Measurements from ENCODE around the gene ATXN2.
"Not testable (repeated sequence)": the region's sequence is repeated elsewhere in the genome, so short reads cannot be mapped to it uniquely, and the experiment has no call there.

Gene ATXN2, protein sequence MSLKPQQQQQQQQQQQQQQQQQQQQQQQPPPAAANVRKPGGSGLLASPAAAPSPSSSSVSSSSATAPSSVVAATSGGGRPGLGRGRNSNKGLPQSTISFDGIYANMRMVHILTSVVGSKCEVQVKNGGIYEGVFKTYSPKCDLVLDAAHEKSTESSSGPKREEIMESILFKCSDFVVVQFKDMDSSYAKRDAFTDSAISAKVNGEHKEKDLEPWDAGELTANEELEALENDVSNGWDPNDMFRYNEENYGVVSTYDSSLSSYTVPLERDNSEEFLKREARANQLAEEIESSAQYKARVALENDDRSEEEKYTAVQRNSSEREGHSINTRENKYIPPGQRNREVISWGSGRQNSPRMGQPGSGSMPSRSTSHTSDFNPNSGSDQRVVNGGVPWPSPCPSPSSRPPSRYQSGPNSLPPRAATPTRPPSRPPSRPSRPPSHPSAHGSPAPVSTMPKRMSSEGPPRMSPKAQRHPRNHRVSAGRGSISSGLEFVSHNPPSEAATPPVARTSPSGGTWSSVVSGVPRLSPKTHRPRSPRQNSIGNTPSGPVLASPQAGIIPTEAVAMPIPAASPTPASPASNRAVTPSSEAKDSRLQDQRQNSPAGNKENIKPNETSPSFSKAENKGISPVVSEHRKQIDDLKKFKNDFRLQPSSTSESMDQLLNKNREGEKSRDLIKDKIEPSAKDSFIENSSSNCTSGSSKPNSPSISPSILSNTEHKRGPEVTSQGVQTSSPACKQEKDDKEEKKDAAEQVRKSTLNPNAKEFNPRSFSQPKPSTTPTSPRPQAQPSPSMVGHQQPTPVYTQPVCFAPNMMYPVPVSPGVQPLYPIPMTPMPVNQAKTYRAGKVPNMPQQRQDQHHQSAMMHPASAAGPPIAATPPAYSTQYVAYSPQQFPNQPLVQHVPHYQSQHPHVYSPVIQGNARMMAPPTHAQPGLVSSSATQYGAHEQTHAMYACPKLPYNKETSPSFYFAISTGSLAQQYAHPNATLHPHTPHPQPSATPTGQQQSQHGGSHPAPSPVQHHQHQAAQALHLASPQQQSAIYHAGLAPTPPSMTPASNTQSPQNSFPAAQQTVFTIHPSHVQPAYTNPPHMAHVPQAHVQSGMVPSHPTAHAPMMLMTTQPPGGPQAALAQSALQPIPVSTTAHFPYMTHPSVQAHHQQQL

DNA sequence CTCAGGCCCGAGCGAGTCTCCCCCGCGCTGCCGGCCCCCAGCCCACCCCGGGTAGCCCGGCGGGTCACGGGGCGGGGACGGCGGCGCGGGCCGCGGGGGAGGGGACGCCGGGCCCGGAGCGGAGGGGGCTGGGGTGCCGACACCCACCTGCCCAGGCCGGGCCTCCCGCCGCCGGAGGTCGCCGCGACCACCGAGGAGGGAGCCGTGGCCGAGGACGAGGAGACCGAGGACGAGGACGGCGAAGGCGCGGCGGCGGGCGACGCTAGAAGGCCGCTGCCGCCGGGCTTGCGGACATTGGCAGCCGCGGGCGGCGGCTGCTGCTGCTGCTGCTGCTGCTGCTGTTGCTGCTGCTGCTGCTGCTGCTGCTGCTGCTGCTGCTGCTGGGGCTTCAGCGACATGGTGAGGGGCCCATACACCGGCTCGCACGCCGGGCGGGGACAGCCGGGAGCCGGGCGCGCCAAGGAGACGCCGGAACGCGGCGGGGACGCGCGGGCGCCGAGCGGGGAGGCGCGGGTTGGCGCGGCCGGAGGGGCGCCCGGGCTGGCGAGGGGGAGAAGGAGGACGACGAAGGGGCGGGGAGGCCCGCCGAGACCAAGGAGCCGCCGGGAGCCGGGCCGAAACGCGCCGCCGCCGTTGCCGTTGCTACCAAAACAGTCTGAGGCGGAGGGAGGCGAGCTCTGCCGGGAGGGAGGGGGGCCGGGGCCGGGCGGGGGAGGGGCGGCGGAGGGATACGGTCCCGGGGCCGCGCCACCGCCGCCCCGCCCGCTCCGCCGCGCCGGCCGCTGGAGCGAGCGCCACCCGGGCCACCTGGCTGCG lies at the start of gene ATXN2:
ATXN2 (minus strand) TSS at position 679 of the 816 bp plus-strand sequence; CDS start at position 398, 281 bp downstream.
- peak; percentile 89 for DNase-seq

DNA sequence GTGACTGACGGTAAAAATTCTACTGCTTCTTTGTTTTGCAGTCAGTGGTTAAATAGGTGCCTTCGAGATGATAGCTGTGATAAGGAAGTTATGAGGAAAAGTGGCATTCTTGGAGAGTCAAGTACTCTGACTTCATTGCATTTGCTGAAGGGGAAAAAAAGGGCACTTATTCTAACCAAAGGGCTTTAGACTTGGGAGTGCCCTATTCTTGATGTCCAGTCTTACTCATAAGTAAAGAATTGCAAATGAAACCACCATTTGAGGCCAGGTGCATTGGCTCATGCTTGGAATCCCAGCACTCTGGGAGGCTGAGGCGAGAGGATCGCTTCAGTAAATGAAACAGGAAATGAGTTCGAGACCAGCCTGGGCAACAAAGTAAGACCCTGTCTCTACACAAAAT lies 46.3 kb upstream of the ATXN2 start:
- DNase-seq, result no peak

DNA sequence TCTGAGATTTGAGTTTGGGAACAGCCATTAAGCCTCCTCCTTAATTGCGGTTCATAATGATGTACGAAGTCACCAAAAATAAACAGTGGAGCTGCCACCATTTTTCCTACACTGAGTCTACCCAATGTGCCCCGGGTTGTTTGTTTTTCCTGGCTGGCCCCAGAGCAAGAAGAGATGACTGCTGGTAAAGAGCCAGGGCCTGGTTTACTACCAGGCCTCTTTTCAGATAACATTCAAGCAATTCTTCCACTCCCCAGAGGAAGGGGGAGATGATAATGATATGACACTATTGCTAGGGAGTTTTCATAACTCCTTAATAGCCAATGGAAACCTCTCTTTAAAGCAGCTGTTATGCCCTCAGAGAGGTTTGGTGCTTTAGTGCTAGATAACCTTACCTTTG lies 44.3 kb upstream of the ATXN2 start:
- DNase-seq, result peak; percentile 19

DNA sequence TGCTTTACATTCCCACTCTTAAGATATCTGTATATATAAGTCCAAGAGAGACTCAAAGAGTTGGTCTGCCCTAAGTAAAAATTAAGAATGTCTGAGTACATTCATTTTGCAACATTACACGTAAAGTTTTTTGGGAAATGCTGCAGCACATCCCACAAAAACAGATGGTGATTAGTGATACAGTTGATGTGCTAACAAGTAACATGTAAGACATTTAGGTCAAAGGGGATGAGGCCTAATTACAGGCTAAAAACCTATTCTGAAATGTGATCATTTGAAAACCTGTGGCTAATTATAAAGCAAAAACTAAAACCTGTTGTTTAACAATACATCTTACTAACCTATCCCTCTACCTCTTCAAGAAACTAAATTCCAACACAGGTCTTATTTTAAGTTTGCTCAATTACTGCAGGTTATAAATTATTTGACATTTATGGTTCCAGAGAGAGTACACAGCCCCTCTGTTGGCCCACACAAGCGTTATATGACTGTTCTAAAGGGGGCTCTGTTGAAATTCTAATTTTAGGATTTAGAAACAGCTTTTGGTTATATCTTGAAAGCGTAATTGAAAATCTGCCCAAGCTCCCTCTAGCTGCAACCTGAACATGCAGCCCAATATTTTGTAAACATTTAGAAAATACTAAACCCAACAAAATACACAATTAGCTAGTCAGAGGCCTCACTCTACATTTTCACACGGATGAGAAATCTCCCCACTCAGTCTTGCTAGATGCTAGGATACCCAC lies 43.7 kb upstream of the ATXN2 start:
- no peak for DNase-seq

DNA sequence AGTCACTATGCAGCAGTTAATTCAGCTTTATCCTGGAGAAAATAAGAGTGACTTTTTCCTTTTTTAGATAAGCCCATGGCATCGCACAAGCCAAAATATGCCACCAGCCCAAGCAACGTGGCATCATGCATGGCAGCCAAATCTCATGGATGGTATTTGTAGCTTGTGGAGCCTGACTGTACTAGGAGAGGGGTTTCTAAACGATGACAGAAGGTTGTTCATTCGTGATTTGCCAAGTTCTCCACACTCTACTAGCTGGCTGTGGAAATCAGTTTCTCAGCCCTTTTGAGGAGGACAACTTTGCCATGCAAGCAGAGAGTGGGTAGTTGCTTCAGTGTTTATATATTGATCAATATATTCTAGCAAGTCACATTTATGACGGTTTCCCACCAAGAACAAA lies 41.4 kb upstream of the ATXN2 start:
- no peak for DNase-seq

DNA sequence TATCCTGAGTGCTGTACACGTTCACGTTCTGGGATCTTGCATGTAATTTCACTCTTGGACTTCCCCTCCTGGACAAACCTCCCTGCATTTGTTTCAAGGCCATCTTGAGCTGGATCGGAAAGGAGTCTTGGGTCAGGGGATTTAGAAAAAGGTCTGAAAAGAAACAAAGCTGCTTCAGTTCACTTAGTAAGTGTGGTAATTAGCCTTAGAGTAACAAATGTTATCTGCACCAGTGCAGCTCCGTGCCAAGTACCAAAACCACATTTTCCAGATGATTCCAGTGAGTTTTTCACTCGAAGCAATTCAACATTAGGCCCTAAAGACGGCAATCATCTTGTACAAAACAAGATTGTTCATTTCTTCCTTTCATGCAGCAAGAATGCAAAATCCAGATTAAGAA lies 39.4 kb upstream of the ATXN2 start:
- DNase-seq, result peak; percentile 25

DNA sequence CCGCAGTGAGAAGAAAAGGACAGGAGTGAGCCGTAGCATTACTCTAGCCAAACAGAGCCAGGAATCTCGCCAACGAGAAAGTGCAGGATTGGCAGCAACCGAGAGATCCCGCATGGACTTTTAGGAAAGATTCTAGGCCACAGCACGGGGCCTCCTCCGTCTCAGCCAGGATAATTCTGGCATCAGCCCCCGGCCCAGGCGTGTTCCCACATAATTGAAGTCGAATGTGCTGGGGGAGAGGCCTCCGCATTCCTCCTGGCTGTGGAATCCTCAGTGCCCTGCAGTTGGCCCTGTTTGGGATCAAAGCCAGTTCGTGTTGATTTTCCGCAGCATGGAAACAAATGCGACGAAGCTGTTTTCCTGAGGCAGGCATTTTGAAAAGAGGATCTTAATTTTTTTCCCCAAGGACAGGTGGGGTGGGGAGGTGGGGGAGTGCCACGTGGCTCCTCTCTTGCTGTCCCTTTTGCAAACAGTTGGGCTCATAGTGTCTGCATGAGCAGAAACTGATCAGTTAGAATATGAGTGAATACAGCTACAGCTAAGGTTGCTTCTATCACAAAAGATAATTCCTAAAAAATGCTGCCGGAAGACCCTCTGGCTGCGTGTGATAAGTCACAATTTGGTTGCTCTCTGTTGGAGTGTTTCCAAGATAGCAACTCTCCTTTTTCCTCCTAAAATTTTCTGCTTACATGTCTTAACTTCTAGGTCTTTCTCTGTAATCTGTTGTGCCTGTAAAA lies 37.3 kb upstream of the ATXN2 start:
- DNase-seq, result peak; percentile 93

DNA sequence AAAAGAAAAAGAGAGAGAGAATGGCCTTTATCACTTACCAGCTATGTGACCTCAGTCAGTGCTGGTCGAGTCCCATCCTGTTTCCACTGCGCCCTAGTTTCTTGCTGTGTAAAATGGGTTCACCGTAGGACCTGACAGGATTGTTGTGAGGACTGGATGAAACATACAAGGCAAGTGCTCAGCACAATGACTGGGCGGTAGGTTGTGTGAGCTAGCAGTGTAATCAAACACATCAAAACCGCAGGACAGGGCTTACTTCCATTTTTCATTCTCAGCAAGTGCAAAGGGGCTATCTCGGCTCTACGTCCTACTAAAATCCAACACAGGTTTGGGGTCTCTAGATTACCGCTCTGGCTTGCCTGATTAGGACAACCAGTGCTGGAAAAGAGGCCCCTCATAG lies 36.4 kb upstream of the ATXN2 start:
- peak; percentile 77 for DNase-seq

DNA sequence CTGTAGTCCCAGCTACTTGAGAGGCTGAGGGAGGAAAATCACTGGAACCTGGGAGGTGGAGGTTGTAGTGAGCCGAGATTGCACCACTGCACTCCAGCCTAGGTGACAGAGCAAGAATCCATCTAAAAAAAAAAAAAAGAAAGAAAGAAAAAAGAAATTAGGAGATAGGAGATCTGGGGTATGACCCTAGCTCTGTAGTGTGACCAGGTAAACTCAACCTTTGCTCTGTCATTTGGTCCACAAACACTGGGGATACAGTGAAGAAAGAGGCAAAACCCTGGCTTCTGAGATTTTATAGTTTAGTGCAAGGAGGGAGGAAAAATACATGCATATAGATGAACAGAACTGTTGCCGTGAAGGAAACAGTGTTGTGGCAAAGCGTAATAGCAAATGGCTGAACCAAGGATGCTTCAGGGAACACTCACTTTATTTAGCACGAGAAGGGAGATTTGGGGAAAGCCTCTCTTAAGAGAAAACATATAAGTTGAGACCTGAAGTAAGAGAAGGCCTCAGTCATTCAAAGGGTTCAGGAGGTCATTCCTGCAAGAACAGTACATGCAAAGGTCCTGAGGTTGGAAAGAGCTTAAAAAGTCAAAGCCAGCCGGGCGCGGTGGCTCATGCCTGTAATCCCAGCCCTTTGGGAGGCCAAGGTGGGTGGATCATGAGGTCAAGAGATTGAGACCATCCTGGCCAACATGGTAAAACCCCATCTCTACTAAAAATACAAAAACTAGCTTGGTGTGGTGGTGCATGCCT lies 29.6 kb upstream of the ATXN2 start:
- no peak for DNase-seq

DNA sequence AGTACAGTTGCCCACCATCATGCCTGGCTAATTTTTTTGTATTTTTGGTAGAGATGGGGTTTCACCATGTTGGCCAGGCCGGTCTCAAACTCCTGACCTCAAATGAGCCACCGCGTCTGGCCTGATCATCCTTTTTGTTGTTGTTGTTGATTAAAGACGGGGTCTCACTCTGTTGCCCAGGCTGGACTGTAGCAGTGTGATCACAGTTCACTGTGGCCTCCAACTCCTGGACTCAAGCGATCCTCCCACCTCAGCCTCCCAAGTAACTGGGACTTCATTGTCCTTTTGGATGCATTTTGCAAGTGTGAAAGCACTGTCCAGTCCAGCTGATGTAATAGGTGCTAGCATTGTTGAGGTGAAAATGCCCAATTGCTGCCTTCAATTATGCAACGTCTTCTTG lies 27.1 kb upstream of the ATXN2 start:
- DNase-seq, result no peak

DNA sequence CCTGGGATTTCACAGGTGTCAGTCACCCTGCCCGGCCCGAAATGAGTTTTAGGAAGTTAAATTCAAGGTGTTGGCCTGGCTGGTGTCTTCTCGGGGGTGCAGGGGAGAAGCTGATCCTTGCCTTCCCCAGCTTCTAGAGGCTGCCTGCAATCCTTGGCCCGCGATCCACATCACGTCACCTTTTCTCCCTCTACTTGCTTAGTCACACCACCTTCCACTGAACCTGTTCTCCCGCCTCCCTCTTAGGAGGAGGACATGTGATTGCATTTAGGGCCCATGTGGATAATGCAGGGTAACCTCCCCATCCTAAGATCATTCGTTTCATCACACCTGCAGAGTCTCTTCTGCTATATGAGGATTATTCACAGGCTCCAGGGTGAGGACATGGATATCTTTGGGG lies 25.4 kb upstream of the ATXN2 start:
- DNase-seq, result no peak

DNA sequence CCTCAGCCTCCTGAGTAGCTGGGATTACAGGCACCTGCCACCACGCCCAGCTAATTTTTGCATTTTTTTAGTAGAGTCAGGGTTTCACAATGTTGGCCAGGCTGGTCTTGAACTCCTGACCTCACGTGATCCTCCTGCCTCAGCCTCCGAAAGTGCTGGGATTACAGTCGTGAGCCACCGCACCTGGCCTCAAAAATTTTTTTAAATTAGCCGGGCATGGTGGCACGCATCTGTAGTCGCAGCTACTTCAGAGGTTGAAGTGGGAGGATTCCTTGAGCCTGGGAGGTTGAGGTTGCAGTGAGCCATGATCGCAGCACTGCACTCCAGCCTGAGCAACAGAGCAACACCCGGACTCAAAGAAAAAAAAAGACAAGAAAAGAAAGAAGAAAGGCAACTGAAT lies 18.7 kb upstream of the ATXN2 start:
- DNase-seq, result not testable (repeated sequence)

DNA sequence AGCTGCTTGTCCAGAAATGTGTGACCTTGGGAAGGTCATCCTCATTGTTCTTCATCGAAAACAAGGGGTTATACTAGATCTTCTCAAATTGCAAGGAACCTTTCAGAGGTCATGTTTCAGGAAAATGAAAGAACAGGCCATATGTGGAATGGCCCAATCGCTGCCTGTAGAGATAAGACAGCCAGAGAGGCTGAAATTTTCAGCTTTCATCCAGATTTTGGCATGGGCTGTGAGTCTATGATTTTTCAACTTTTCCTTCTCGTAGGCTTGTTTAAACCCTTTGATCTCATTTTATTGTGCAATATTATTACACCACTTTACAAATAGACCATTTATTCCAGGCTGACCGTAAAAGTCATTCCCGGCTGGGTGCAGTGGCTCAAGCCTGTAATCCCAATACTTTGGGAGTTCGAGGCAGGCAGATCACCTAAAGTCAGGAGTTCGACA lies 17.1 kb upstream of the ATXN2 start:
- DNase-seq, result no peak

DNA sequence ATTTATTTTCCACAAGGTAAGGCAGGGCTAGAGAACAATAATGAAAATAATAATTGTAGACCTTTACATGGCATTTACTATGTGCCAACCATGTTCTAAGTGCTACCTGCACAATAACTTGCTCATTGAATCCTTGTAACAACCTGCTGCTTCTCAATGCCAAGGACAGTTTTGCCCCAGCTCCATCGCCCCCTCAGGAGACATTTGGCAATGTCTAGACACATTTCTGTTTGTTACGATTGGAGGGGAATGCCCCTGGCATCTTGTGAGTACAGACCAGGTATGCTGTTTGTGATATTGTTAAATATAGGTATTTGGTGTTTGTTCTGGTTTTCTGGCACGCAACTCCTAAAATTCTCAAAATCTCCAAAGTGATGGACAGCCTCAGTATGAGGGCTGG lies 8.1 kb upstream of the ATXN2 start:
- DNase-seq, result no peak

DNA sequence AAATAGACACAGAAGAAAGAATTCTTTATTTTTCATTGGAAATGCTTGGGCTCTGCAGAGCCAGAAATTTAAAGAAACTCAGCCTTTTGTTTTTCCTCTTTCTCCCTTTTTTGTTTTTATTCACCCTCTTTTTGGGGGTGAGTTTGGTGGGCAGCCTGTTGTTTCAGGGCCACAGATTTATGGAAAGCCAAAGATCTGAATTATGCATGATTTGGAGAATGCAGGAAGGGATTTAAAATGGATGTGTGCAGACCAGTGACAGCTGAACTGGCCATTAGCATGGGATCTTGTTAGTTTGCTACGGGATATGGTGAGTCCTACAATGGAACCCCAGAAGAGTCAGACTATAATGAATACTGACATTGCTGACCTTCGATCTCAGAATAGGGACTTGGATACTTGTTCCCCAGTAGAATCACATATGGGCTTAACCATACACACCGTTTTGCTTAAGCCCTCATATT lies 7.7 kb upstream of the ATXN2 start:
- no peak for DNase-seq

DNA sequence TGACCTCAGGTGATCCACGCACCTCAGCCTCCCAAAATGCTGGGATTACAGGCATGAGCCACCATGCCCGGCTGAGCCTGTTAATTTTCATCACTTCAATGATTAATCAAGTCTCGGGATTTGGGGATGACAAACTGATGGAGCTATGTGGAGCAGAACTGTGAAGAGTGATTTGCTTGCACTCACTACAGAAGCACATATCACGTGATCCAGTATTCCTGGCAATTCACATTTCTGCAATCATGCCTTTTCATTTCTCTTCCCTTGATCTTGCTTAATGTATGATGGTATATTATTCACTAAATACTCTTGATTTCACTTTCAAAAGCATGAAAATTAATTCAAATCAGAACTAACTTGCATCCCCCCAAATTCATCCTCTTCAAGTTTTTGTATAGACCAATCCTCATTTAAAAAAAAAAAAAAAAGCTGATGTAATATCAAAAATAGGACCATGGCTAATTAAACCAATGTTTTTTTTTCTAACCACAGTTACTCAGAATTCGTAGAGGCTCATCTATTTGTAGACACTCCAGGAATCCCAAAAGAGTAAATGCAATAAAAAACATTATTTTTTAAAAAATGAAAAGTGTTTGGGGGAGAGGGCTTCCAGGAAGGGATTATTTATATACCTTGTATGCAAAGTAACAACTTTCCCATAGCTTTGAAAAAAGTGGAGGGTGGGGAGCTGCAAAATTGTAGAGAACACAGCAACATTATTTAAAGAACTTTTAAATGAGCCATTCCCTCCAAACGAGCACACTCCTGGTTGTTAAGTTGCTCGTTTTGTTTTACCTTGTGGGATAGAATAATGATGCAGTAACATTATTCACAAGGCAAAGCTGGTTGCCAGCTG lies 7.0 kb upstream of the ATXN2 start:
- DNase-seq, result no peak

DNA sequence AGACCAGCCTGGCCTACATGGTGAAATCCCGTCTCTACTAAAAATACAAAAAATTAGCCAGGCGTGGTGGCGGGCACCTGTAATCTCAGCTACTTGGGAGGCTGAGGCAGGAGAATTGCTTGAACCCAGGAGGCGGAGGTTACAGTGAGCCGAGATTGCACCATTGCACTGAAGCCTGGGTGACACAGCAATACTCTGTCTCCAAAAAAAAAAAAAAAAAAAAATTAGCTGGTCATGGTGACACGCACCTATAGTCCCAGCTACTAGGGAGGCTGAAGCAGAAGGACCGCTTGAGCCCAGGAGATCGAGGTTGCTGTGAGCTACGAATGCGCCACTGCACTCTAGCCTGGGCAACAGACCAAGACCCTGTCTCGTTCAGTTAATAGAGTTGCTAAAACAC lies 3.7 kb upstream of the ATXN2 start:
- DNase-seq, result not testable (repeated sequence)

DNA sequence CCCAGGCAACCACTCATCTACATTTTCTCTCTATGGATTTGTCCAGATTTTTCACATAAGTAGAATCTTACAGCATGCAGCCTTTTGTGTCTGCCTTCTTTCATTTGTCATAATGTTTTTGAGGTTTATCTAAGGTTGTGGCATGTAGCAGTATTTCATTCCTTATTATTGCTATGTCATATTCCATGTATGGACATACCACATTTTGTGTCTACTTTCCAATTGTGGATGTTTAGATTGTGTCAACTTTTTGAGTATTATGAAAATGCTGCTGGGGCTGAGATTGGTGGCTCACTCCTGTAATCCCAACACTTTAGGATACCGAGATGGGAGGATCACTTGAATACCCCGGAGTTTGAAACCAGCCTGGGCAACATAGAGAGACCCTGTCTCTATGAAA lies 3.2 kb upstream of the ATXN2 start:
- DNase-seq, result no peak

DNA sequence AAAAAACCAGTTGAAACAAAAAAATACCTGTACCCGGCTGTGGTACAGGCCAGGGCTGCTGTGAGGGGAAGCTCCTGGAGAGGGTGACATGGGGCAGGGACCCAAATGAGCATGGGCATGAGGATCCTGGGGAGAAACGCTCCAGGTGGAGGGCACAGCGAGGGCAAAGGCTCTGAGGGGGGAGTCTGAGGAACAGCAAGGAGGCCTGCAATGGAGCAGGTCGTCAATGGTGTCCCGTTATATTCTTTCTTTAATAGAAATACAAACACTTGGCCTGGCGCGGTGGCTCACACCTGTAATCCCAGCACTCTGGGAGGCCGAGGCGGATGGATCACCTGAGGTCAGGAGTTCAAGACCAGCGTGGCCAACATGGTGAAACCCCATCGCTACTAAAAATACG lies 1.9 kb upstream of the ATXN2 start:
- not testable (repeated sequence) for DNase-seq

All from eye (tissue), 1 donor.